Sigmoid colon (tissue), 7 donors: ENCODE measurements around the gene CD302. TPM values are rescaled to one million over a fixed set of nuclear protein-coding genes. Genes with fewer than 3 reads are reported as not detected.

ENCODE experiments used
- DNase-seq: peaks from one replicate; pipeline ENCODE4 v3.0.0-alpha.2; 2019
- H3K27ac ChIP-seq, 4 donors: fragments of 200-600 bp; sonication (generic); one replicate each; pipeline ENCODE4 v1.5.1; 2016 to 2019; ENCODE audit warnings: mild to moderate bottlenecking in 1 of 4
- H3K27me3 ChIP-seq, 3 donors: fragments of 200-600 bp; sonication (generic); one replicate each; pipeline ENCODE4 v1.5.1; 2019; ENCODE audit warnings: mild to moderate bottlenecking in 1 of 3
- H3K36me3 ChIP-seq, 4 donors: fragments of 200-600 bp; sonication (generic); one replicate each; pipeline ENCODE4 v1.5.1; 2016 to 2019
- H3K4me1 ChIP-seq, 4 donors: fragments of 200-600 bp; sonication (generic); one replicate each; pipeline ENCODE4 v1.5.1; 2017 to 2019
- H3K4me3 ChIP-seq, 4 donors: fragments of 200-600 bp; sonication (generic); one replicate each; pipeline ENCODE4 v1.5.1; 2017 to 2019; ENCODE audit warnings: mild to moderate bottlenecking in 2 of 4, moderate library complexity in 1 of 4
- H3K9me3 ChIP-seq, 4 donors: fragments of 200-600 bp in 3 of 4; sonication (generic) in 3 of 4; one replicate each; pipeline versions ENCODE4 v1.5.1 to v1.6.1; 2013 to 2019
- EP300 ChIP-seq, 4 donors: sonication (generic); formaldehyde crosslinking; IDR thresholded peaks; one replicate each; pipeline ENCODE4 v1.6.1; 2017; ENCODE audit warnings: antibody characterized with exemption in 4 of 4
- POLR2A ChIP-seq, 2 donors: fragments of 450-650 bp; IDR thresholded peaks; one replicate each; pipeline ENCODE4 v1.6.1; 2016; ENCODE audit warnings: antibody characterized with exemption in 2 of 2, mild to moderate bottlenecking in 2 of 2, moderate library complexity in 2 of 2
- POLR2AphosphoS5 ChIP-seq, 4 donors: sonication (generic); formaldehyde crosslinking; IDR thresholded peaks; one replicate each; pipeline ENCODE4 v1.6.1; 2017; ENCODE audit warnings: antibody characterized with exemption in 4 of 4
- WGBS, 2 donors: extraction: QIAGEN DNeasy Blood & Tissue Kit; methylation state at CpG; one replicate each; pipeline ENCODE4 v1.1.7; 2013; 5-methylcytosine and 5-hydroxymethylcytosine counted together
- intact Hi-C: fragments of 100-400 bp; cut with DNase I; formaldehyde crosslinking; loops from one replicate; pipeline ENCODE4 v1.15.1; 2023
- polyA plus RNA-seq, 3 donors: library from polyadenylated mRNA; stranded (reverse); fragments of 200-250 nt; gene quantifications; one replicate each; pipeline ENCODE4 v1.2.3, GENCODE V29; 2013
- total RNA-seq, 4 donors: library from RNA; depleted of rRNA; stranded (reverse); fragments of >200 nt; gene quantifications; one replicate each; pipeline ENCODE4 v1.1.0, GENCODE V29; 2016
- TF ChIP-seq, protein P1 (sequence below), 4 experiments: fragments of 450-650 bp in 3 of 4; fragments of 200-600 bp in 1 of 4; IDR thresholded peaks; one replicate each; pipeline ENCODE4 v1.5.1; 2016 to 2019; ENCODE audit warnings: antibody characterized with exemption in 4 of 4, mild to moderate bottlenecking in 3 of 4, moderate library complexity in 2 of 4
- donor health status: healthy with polysubstance abuse.
- donor health status: Bipolar disorder and iron deficiency.
- donor health status: healthy.

Gene CD302
- total and polyA plus RNA-seq, 7 donors: 9.0 to 67.6 (median 42.4) TPM

DNA sequence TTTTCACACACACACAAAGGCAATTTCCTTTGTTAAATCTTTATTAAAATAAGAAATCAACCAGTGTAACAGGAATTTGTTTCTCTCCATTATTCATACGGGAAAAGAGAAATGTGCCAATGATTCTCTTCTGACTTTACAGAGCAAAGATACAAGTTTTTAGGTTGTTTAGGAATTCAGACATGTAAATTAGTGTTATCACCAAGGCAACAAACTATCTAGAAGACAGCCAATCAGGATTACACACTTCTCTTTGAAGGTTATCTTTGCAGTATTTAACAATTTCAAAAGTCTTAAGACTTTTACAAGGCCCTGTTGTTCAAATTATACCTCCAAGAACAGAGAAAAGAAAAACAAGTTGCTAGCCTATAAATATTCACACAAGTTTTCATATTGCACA is 14.5 kb downstream of the CD302 start:
- TF ChIP-seq EP300 (IDR thresholded peaks at IDR 0.05) (no peak), POLR2A (IDR thresholded peaks at IDR 0.05) (no peak), POLR2AphosphoS5 (IDR thresholded peaks at IDR 0.05) (no peak)
- TF ChIP-seq, protein P1, sequence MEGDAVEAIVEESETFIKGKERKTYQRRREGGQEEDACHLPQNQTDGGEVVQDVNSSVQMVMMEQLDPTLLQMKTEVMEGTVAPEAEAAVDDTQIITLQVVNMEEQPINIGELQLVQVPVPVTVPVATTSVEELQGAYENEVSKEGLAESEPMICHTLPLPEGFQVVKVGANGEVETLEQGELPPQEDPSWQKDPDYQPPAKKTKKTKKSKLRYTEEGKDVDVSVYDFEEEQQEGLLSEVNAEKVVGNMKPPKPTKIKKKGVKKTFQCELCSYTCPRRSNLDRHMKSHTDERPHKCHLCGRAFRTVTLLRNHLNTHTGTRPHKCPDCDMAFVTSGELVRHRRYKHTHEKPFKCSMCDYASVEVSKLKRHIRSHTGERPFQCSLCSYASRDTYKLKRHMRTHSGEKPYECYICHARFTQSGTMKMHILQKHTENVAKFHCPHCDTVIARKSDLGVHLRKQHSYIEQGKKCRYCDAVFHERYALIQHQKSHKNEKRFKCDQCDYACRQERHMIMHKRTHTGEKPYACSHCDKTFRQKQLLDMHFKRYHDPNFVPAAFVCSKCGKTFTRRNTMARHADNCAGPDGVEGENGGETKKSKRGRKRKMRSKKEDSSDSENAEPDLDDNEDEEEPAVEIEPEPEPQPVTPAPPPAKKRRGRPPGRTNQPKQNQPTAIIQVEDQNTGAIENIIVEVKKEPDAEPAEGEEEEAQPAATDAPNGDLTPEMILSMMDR (IDR thresholded peaks at IDR 0.05): no peak
- Histone ChIP-seq H3K36me3 (no peaks in the 10 kb centered on the region), H3K4me3 (no peak overlapping the region), H3K9me3 (no peaks in the 10 kb centered on the region), H3K27me3 (no peaks in the 10 kb centered on the region), H3K4me1 (no peaks in the 10 kb centered on the region), H3K27ac (no peak overlapping the region)
- WGBS, 2 donors: 77% methylated on average over 1 of the region's 1 CpG
- no peak for DNase-seq
- intact Hi-C loops: no loop called here

DNA sequence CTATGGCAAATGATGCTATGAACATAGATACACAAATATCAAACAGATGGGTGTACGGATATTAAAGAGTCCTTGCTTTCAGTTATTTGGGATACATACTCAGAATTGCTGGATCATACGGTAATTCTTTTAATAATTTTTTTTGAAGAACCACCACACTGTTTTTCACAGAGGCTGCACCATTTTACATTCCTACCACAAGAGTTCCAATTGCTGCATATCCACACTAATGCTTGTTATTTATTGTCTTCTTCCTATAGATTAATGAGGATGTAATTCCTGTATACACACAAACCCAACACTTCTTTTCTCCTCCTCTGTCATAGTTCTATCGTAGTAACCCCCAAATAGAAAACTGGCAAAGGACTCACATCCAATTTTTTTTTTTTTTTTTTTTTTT is 21.7 kb downstream of the CD302 start:
- peaks cover 0 to 15% (median 0%) of the 10 kb centered on the region in 4 donors for H3K36me3 ChIP-seq
- 90 to 96% methylated on average over 3 of the region's 3 CpGs for WGBS, 2 donors
- intact Hi-C loops: no loop called here
- H3K4me1 ChIP-seq: no peaks in the 10 kb centered on the region
- H3K27me3 ChIP-seq: no peaks in the 10 kb centered on the region
- TF ChIP-seq EP300 (IDR thresholded peaks at IDR 0.05) (no peak), POLR2A (IDR thresholded peaks at IDR 0.05) (no peak), POLR2AphosphoS5 (IDR thresholded peaks at IDR 0.05) (peak in 1 of 4 donors; percentile 1)
- TF ChIP-seq, protein P1 (IDR thresholded peaks at IDR 0.05): peak in 2 of 4 experiments; percentile 9 to 15
- DNase-seq: no peak
- H3K4me3 ChIP-seq: no peak overlapping the region
- no peak overlapping the region for H3K27ac ChIP-seq
- no peaks in the 10 kb centered on the region for H3K9me3 ChIP-seq

DNA sequence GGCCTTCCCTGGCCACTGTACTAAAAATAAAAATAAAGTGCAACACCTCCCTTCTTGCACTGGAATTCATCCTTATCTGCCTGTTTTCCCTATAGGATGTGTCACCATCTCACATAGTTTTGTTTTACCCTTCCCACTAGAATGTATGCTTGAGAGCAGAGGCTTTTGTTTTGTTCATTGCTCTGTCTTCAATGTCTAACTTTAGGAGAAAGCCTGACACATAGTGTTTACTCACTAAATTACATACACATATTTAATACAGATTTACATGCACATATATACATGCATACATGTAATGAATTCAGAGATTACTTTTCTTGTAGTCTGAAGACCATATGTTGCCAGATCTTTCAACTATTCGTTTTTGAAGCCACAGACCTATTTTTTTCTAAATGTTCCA is 23.0 kb downstream of the CD302 start:
- intact Hi-C loops: no loop called here
- H3K4me1 ChIP-seq: no peaks in the 10 kb centered on the region
- WGBS, 2 donors: 69 to 78% methylated on average over 1 of the region's 1 CpG
- peaks cover 0 to 26% (median 0%) of the 10 kb centered on the region in 4 donors for H3K36me3 ChIP-seq
- no peak for DNase-seq
- H3K4me3 ChIP-seq: no peak overlapping the region
- H3K27me3 ChIP-seq: no peaks in the 10 kb centered on the region
- no peaks in the 10 kb centered on the region for H3K9me3 ChIP-seq
- TF ChIP-seq EP300 (IDR thresholded peaks at IDR 0.05) (no peak), POLR2AphosphoS5 (IDR thresholded peaks at IDR 0.05) (peak in 1 of 4 donors; percentile 1), POLR2A (IDR thresholded peaks at IDR 0.05) (no peak)
- TF ChIP-seq, protein P1 (IDR thresholded peaks at IDR 0.05): no peak
- H3K27ac ChIP-seq: no peak overlapping the region

DNA sequence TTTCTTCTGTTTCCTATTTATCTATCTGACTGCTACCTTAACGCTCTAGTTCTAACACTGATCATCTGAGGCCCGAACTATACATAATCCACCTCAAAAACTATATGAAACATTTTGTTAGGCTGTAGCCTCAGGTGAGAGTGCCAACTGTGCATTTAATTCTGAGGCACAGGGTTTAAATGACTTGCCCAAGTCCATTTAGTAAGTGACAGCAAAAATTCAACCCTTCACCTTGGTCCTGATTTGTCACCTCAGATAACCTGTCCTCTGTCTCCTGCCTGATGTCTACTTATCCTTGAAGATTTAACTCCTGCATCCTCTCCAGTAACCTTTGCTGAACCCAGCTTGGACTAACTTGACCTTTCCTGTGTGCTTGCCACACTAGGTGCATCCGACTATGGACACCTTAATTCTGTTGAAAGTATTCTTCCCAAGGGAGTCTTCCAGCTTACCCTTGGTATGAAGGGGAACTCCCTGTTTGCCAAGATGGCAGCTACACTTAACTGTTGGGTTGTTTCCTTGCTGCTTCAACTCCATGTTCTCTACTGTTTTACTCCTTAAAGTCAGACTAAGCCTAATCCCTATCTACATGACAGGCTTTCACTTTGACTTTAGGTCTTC is 23.5 kb downstream of the CD302 start:
- H3K27me3 ChIP-seq: no peaks in the 10 kb centered on the region
- TF ChIP-seq POLR2AphosphoS5 (IDR thresholded peaks at IDR 0.05): peak in 1 of 4 donors; percentile 11
- no peak for TF ChIP-seq EP300 (IDR thresholded peaks at IDR 0.05)
- TF ChIP-seq, protein P1 (IDR thresholded peaks at IDR 0.05): no peak
- no peaks in the 10 kb centered on the region for H3K9me3 ChIP-seq
- no peak overlapping the region for H3K4me3 ChIP-seq
- intact Hi-C loops: no loop called here
- H3K36me3 ChIP-seq: peaks cover 0 to 30% (median 0%) of the 10 kb centered on the region in 4 donors
- no peak overlapping the region for H3K27ac ChIP-seq
- no peak for DNase-seq
- WGBS, 2 donors: 64 to 65% methylated on average over 3 of the region's 3 CpGs
- H3K4me1 ChIP-seq: no peaks in the 10 kb centered on the region

DNA sequence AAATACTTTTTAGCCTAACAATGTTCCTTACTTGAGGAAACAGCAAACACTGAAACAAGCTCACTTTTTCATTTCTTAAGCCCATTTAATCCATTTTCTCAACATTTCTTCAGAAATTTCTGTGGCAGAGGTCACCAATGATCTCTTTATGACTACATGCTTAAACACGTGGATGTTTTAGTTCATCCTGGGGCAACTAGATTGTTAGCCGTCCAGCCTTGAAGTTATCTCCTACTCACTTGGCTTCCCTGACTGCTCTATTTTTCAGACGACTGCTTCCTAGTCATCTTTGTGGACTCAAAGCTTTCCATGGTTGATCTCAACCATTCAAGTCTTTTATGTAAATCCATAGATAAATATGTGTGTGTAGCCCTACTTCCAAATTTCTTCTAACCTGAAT is 24.1 kb downstream of the CD302 start:
- intact Hi-C loops: no loop called here
- 78 to 89% methylated on average over 3 of the region's 3 CpGs for WGBS, 2 donors

More for the DNA sequence above, 24.1 kb downstream of the CD302 start:
- H3K36me3 ChIP-seq: peaks cover 0 to 34% (median 0%) of the 10 kb centered on the region in 4 donors
- H3K4me3 ChIP-seq: no peak overlapping the region
- no peaks in the 10 kb centered on the region for H3K4me1 ChIP-seq
- H3K27me3 ChIP-seq: no peaks in the 10 kb centered on the region
- TF ChIP-seq, protein P1 (IDR thresholded peaks at IDR 0.05): no peak
- no peak for TF ChIP-seq POLR2A (IDR thresholded peaks at IDR 0.05)
- no peak for DNase-seq
- H3K9me3 ChIP-seq: no peaks in the 10 kb centered on the region
- no peak overlapping the region for H3K27ac ChIP-seq
